ENCODE data around the gene NFS1.

GRCh38 chr20:35710884-35711587 lies 11.9 kb upstream of the NFS1 start:
- no peak for TF ChIP-seq CTCF (IDR thresholded peaks at IDR 0.05; ENCODE audit: low read depth, low read length)
- TF ChIP-seq EZH2phosphoT487 (IDR thresholded peaks at IDR 0.05; ENCODE audit: low read depth) = no peak
